ENCODE data around the gene WDR1. TPM values are rescaled to one million over a fixed set of nuclear protein-coding genes. Genes with fewer than 3 reads are reported as not detected.

WDR1 gene
- total and polyA plus RNA-seq, 2 of the 13 experiments (the other 11 are each of a cell fraction or from before 2014, with no cell fraction given): 106 to 198 TPM

DNA sequence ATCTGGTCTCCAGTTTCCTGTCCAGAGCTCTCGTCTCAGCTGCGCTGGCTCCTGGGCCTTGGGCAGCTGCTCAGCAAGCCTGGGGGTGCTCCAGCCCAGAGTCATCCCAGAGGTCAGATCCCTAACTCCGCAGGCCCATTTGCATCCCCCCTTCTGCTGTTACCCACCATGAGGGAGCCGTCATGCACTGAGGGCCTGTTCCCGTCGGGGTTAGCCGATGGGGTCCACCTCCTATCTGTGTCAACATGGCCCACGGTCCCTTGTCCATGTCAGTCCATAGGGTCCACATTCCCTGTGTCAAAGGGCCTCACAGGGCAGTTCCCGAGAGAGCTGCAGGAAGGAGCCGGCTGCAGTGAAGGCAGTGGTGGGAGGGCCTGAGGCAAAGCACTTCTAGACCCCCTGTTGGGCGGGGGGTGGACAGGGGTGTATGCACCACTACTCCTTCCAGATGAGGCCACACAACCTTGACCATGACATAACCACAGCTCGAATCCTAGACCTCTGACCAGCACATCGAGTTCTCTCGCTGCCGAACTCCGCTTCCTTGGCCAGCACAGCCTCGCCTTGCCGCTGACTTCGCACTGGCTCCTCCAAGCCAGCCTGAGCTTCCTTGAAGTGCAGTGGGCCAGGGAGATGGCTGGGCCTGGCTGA is 24.9 kb downstream of the WDR1 start:
- Histone ChIP-seq H2AFZ (ENCODE audit: low read length) (no peak overlapping the region), H3K4me1 (ENCODE audit: insufficient read depth, low read length) (peaks cover 22% of the 10 kb centered on the region; the same call in 1 of the 2 replicates), H3K27ac (ENCODE audit: extremely low read length, insufficient read depth, low read length) (peak overlapping the region; percentile 9), H3K9me3 (ENCODE audit: low read length) (no peaks in the 10 kb centered on the region), H4K20me1 (ENCODE audit: insufficient read depth, low read length) (peaks cover 15% of the 10 kb centered on the region), H3K9ac (ENCODE audit: insufficient read depth, low read depth, low read length) (no peak overlapping the region), H3K36me3 (replicated peaks in 1 of 2; ENCODE audit: control insufficient read depth in 1 of 2, insufficient read depth in 2 of 2, low read length in 2 of 2) (peaks cover 75 to 97% of the 10 kb centered on the region in 2 experiments), H3K4me3 (replicated peaks in 1 of 3; ENCODE audit: insufficient read depth in 1 of 3, low read depth in 2 of 3, low read length in 3 of 3) (no peak overlapping the region), H3K27me3 (ENCODE audit: control insufficient read depth in 1 of 2, insufficient read depth in 2 of 2, low read length in 2 of 2) (no peaks in the 10 kb centered on the region; a peak in 1 of 5 replicates), H3K79me2 (ENCODE audit: insufficient read depth, low read length) (peaks cover 10% of the 10 kb centered on the region), H3K4me2 (ENCODE audit: low read depth, low read length) (no peak overlapping the region)
- FAIRE-seq (no peak), ATAC-seq (peak; percentile 13; the same call in 2 of the 3 replicates), DNase-seq (ENCODE audit: low spot score) (no peak)
- BruUV-seq (replicated peaks): no TSS peak
- CTCF ChIA-PET (ENCODE audit: low intra/inter-chr PET ratio, low total read pairs): no interaction called here
- TF ChIP-seq NBN (conservative IDR thresholded peaks at IDR 0.05) (no peak), POGZ (CRISPR knock-in tag; IDR thresholded peaks at IDR 0.05) (0 out of 2 replicates have a peak, but pooled peaks have one; percentile 13)
- TF ChIP-seq, protein P1, sequence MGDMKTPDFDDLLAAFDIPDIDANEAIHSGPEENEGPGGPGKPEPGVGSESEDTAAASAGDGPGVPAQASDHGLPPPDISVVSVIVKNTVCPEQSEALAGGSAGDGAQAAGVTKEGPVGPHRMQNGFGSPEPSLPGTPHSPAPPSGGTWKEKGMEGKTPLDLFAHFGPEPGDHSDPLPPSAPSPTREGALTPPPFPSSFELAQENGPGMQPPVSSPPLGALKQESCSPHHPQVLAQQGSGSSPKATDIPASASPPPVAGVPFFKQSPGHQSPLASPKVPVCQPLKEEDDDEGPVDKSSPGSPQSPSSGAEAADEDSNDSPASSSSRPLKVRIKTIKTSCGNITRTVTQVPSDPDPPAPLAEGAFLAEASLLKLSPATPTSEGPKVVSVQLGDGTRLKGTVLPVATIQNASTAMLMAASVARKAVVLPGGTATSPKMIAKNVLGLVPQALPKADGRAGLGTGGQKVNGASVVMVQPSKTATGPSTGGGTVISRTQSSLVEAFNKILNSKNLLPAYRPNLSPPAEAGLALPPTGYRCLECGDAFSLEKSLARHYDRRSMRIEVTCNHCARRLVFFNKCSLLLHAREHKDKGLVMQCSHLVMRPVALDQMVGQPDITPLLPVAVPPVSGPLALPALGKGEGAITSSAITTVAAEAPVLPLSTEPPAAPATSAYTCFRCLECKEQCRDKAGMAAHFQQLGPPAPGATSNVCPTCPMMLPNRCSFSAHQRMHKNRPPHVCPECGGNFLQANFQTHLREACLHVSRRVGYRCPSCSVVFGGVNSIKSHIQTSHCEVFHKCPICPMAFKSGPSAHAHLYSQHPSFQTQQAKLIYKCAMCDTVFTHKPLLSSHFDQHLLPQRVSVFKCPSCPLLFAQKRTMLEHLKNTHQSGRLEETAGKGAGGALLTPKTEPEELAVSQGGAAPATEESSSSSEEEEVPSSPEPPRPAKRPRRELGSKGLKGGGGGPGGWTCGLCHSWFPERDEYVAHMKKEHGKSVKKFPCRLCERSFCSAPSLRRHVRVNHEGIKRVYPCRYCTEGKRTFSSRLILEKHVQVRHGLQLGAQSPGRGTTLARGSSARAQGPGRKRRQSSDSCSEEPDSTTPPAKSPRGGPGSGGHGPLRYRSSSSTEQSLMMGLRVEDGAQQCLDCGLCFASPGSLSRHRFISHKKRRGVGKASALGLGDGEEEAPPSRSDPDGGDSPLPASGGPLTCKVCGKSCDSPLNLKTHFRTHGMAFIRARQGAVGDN (CRISPR knock-in tag; IDR thresholded peaks at IDR 0.05): peak; percentile 36
- TF ChIP-seq, protein P2, sequence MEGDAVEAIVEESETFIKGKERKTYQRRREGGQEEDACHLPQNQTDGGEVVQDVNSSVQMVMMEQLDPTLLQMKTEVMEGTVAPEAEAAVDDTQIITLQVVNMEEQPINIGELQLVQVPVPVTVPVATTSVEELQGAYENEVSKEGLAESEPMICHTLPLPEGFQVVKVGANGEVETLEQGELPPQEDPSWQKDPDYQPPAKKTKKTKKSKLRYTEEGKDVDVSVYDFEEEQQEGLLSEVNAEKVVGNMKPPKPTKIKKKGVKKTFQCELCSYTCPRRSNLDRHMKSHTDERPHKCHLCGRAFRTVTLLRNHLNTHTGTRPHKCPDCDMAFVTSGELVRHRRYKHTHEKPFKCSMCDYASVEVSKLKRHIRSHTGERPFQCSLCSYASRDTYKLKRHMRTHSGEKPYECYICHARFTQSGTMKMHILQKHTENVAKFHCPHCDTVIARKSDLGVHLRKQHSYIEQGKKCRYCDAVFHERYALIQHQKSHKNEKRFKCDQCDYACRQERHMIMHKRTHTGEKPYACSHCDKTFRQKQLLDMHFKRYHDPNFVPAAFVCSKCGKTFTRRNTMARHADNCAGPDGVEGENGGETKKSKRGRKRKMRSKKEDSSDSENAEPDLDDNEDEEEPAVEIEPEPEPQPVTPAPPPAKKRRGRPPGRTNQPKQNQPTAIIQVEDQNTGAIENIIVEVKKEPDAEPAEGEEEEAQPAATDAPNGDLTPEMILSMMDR (CRISPR knock-in tag; IDR thresholded peaks at IDR 0.05): no peak
- TF ChIP-seq, protein P3, sequence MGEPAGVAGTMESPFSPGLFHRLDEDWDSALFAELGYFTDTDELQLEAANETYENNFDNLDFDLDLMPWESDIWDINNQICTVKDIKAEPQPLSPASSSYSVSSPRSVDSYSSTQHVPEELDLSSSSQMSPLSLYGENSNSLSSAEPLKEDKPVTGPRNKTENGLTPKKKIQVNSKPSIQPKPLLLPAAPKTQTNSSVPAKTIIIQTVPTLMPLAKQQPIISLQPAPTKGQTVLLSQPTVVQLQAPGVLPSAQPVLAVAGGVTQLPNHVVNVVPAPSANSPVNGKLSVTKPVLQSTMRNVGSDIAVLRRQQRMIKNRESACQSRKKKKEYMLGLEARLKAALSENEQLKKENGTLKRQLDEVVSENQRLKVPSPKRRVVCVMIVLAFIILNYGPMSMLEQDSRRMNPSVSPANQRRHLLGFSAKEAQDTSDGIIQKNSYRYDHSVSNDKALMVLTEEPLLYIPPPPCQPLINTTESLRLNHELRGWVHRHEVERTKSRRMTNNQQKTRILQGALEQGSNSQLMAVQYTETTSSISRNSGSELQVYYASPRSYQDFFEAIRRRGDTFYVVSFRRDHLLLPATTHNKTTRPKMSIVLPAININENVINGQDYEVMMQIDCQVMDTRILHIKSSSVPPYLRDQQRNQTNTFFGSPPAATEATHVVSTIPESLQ (CRISPR knock-in tag; conservative IDR thresholded peaks at IDR 0.05): no peak
- intact Hi-C loops (cut with micrococcal nuclease; ENCODE audit: unreplicated experiment): no loop called here
- in situ Hi-C loops (cut with HindIII; ENCODE audit: extremely low pct_ligation_motif_present, low pct_unique_long_range_greater_than_20kb): no loop called here
- POLR2A ChIA-PET: no interaction called here
- 87% methylated on average over 14 of the region's 19 CpGs for WGBS (ENCODE audit: low lambda C conversion rate)
